Liver (tissue), 3 donors: ENCODE measurements around the gene MTMR12.

Experiments used
- TAF1 ChIP-seq: conservative IDR thresholded peaks from 2 replicates; pipeline ENCODE4 v1.6.1; 2016; ENCODE audit warnings: antibody characterized with exemption, mild to moderate bottlenecking
- TF ChIP-seq, protein P1 (sequence below): fragments of 150-350 bp; IDR thresholded peaks from 2 replicates; pipeline ENCODE4 v1.5.1; 2017; ENCODE audit warnings: improper control_type of control experiment, low read depth, low read length; ENCODE audit not compliant: missing input control
- donor health status: healthy.
- donor health status: healthy.

DNA sequence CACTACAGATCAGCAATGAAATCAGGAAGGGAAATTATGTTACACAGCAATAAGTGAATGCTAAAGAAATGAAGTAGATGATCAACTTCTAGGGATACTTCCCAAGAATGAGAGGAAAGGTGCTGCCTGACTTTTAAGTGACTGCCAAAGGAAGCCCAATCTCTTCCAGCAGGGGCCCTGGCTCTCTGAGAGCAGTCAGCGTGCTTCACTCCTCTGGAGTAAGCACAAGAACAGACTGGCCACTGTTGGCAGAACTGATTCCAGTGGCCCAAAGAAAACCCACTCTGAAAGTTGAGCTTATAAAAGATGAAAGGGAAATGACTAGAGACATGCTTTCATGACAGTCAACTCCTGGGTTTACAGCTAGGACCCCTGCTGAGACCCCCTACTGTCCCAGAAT, 41.8 kb downstream of the MTMR12 start:
- TF ChIP-seq, protein P1, sequence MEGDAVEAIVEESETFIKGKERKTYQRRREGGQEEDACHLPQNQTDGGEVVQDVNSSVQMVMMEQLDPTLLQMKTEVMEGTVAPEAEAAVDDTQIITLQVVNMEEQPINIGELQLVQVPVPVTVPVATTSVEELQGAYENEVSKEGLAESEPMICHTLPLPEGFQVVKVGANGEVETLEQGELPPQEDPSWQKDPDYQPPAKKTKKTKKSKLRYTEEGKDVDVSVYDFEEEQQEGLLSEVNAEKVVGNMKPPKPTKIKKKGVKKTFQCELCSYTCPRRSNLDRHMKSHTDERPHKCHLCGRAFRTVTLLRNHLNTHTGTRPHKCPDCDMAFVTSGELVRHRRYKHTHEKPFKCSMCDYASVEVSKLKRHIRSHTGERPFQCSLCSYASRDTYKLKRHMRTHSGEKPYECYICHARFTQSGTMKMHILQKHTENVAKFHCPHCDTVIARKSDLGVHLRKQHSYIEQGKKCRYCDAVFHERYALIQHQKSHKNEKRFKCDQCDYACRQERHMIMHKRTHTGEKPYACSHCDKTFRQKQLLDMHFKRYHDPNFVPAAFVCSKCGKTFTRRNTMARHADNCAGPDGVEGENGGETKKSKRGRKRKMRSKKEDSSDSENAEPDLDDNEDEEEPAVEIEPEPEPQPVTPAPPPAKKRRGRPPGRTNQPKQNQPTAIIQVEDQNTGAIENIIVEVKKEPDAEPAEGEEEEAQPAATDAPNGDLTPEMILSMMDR = no peak
- no peak for TF ChIP-seq TAF1
